ENCODE measurements around the gene GON7.

DNA sequence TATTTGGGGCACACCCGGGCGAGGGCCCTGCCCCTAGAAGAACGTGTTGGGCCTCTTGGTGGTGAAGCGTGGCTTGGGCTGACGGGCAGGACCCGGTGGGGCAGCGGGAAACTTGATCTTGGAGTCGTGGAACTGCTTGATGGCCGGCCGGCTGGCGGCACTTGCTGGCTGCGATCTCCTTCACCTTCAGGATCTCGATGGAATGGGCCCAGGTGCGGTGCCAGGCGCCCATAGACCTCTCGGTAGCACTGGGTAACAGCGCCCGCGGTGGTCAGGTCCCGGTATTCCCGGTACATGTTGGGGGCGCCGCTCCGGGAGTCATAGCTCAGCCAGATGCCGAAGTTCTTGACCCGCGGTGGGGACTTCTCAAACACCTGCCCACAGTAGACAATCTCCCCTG, 16.7 kb upstream of the GON7 start:
- TF ChIP-seq EZH2 (IDR thresholded peaks at IDR 0.05; ENCODE audit: insufficient read depth, poor library complexity, severe bottlenecking) (no peak), EZH2phosphoT487 (IDR thresholded peaks at IDR 0.05; ENCODE audit: insufficient read depth, low read depth) (no peak)

All from GM23248 (cell line).